ENCODE results near the gene GRIK3.

The GRIK3 gene

GRCh38 chr1:36981126-36981525, 53.2 kb downstream of the GRIK3 start:
- no peak for DNase-seq (ENCODE audit: low read depth)

GRCh38 chr1:36977731-36978406, 56.4 kb downstream of the GRIK3 start:
- DNase-seq (ENCODE audit: low read depth), result no peak

- DNase-seq (ENCODE audit: low read depth), result no peak
These were observed 58.7 kb downstream of the GRIK3 start for GRCh38 chr1:36975642-36976041.

GRCh38 chr1:36973056-36973455, 61.3 kb downstream of the GRIK3 start:
- DNase-seq (ENCODE audit: low read depth), result no peak

- DNase-seq (ENCODE audit: low read depth), result no peak
These were observed 62.3 kb downstream of the GRIK3 start for GRCh38 chr1:36971852-36972618.

- no peak for DNase-seq (ENCODE audit: low read depth)
These were observed 65.6 kb downstream of the GRIK3 start for GRCh38 chr1:36968730-36969129.

- no peak for DNase-seq (ENCODE audit: low read depth)
These were observed 68.1 kb downstream of the GRIK3 start for GRCh38 chr1:36966242-36966641.

- DNase-seq (ENCODE audit: low read depth), result no peak
These were observed 68.8 kb downstream of the GRIK3 start for GRCh38 chr1:36965275-36966159.

GRCh38 chr1:36964830-36965229, 69.5 kb downstream of the GRIK3 start:
- no peak for DNase-seq (ENCODE audit: low read depth)

GRCh38 chr1:36963006-36963405, 71.3 kb downstream of the GRIK3 start:
- no peak for DNase-seq (ENCODE audit: low read depth)

- no peak for DNase-seq (ENCODE audit: low read depth)
These were observed 73.2 kb downstream of the GRIK3 start for GRCh38 chr1:36961062-36961615.

GRCh38 chr1:36956570-36956969, 77.7 kb downstream of the GRIK3 start:
- DNase-seq (ENCODE audit: low read depth), result no peak

GRCh38 chr1:36955016-36955415, 79.3 kb downstream of the GRIK3 start:
- DNase-seq (ENCODE audit: low read depth), result no peak

GRCh38 chr1:36953061-36953460, 81.3 kb downstream of the GRIK3 start:
- DNase-seq (ENCODE audit: low read depth), result no peak

- DNase-seq (ENCODE audit: low read depth), result no peak
These were observed 82.6 kb downstream of the GRIK3 start for GRCh38 chr1:36951761-36952160.

- no peak for DNase-seq (ENCODE audit: low read depth)
These were observed 83.0 kb downstream of the GRIK3 start for GRCh38 chr1:36951292-36951750.

GRCh38 chr1:36950604-36951291, 83.6 kb downstream of the GRIK3 start:
- DNase-seq (ENCODE audit: low read depth), result no peak

GRCh38 chr1:36948606-36949005, 85.7 kb downstream of the GRIK3 start:
- no peak for DNase-seq (ENCODE audit: low read depth)

GRCh38 chr1:36948147-36948546, 86.2 kb downstream of the GRIK3 start:
- DNase-seq (ENCODE audit: low read depth), result no peak

GRCh38 chr1:36947384-36947783, 86.9 kb downstream of the GRIK3 start:
- no peak for DNase-seq (ENCODE audit: low read depth)

- DNase-seq (ENCODE audit: low read depth), result no peak
These were observed 89.4 kb downstream of the GRIK3 start for GRCh38 chr1:36944883-36945282.

- no peak for DNase-seq (ENCODE audit: low read depth)
These were observed 92.2 kb downstream of the GRIK3 start for GRCh38 chr1:36942148-36942547.

All from HS-5 (cell line).